ENCODE data around the gene SUMO2.

The SUMO2 gene

GRCh38 chr17:75183999-75184884, 1.5 kb upstream of the SUMO2 start:
- Histone ChIP-seq H3K36me3 (ENCODE audit: control insufficient read depth in 2 of 2, insufficient read depth in 1 of 2, low read length in 2 of 2) (peaks cover 16 to 21% of the 10 kb centered on the region in 2 experiments), H3K9me3 (ENCODE audit: control insufficient read depth, insufficient read depth, low read depth, low read length) (no peaks in the 10 kb centered on the region), H3K4me3 (ENCODE audit: low read depth, low read length) (no peak overlapping the region), H3K27ac (ENCODE audit: extremely low read depth, low read depth, low read length) (no peak overlapping the region; the same call in 1 of the 2 replicates), H3K4me1 (ENCODE audit: control insufficient read depth, insufficient read depth, low read length) (peaks cover 5% of the 10 kb centered on the region; the same call in 1 of the 2 replicates)
- ChIA-PET POLR2A (interaction anchor here (0.6 to 1.9 kb wide), 6 partner anchors 10 to 105 kb away, joined by 3 to 14 read pairs (median 5); partner anchors contain the start of genes JPT1 and SLC25A19), CTCF (interaction anchor here (0.6 to 2.5 kb wide), 10 partner anchors 11 to 241 kb away, joined by 3 to 13 read pairs (median 4); no protein-coding TSS in a partner anchor)
- TF ChIP-seq GLIS1 (tag by site-specific recombination; IDR thresholded peaks at IDR 0.05) (peak; percentile 58), EGR2 (tag by site-specific recombination; IDR thresholded peaks at IDR 0.05; ENCODE audit: low read depth) (peak; percentile 40), ZNF777 (tag by site-specific recombination; IDR thresholded peaks at IDR 0.05; ENCODE audit: borderline replicate concordance) (no peak), ZSCAN5A (tag by site-specific recombination; IDR thresholded peaks at IDR 0.05) (no peak), ZNF350 (tag by site-specific recombination; IDR thresholded peaks at IDR 0.05) (no peak), ZFHX2 (tag by site-specific recombination; conservative IDR thresholded peaks at IDR 0.05) (peak; percentile 58; the same call in 1 of the 2 replicates)

GRCh38 chr17:75182319-75182568, 515 bp downstream of the SUMO2 start:
- ChIA-PET CTCF (no interaction called here), POLR2A (interaction anchor here (0.6 to 1.8 kb wide), 4 partner anchors 10 to 223 kb away, joined by 4 to 14 read pairs (median 5); partner anchors contain the start of genes GRB2 and JPT1)
- H3K27ac ChIP-seq (ENCODE audit: extremely low read depth, low read depth, low read length): peak overlapping the region; percentile 95
- H3K4me3 ChIP-seq (ENCODE audit: low read depth, low read length): peak overlapping the region; percentile 56
- H3K36me3 ChIP-seq (ENCODE audit: control insufficient read depth in 2 of 2, insufficient read depth in 1 of 2, low read length in 2 of 2): peaks cover 36 to 41% of the 10 kb centered on the region in 2 experiments
- no peaks in the 10 kb centered on the region for H3K9me3 ChIP-seq (ENCODE audit: control insufficient read depth, insufficient read depth, low read depth, low read length)
- peaks cover 5% of the 10 kb centered on the region; the same call in 1 of the 2 replicates for H3K4me1 ChIP-seq (ENCODE audit: control insufficient read depth, insufficient read depth, low read length)
- TF ChIP-seq ZNF398 (tag by site-specific recombination; IDR thresholded peaks at IDR 0.05) (no peak), MZF1 (tag by site-specific recombination; IDR thresholded peaks at IDR 0.05; ENCODE audit: borderline replicate concordance) (no peak), YY1 (tag by site-specific recombination; IDR thresholded peaks at IDR 0.05) (no peak), ZNF292 (tag by site-specific recombination; IDR thresholded peaks at IDR 0.05; ENCODE audit: borderline replicate concordance, low read depth) (no peak), PRDM4 (tag by site-specific recombination; IDR thresholded peaks at IDR 0.05) (no peak), RBAK (tag by site-specific recombination; IDR thresholded peaks at IDR 0.05) (no peak), ZNF544 (tag by site-specific recombination; IDR thresholded peaks at IDR 0.05) (no peak), ZNF585B (tag by site-specific recombination; IDR thresholded peaks at IDR 0.05) (no peak), ZNF449 (tag by site-specific recombination; IDR thresholded peaks at IDR 0.05) (peak; percentile 64; the same call in 1 of the 2 replicates), ZBTB8A (tag by site-specific recombination; IDR thresholded peaks at IDR 0.05) (peak; percentile 96), ZFP41 (tag by site-specific recombination; IDR thresholded peaks at IDR 0.05; ENCODE audit: borderline replicate concordance) (no peak), ZNF114 (tag by site-specific recombination; IDR thresholded peaks at IDR 0.05) (no peak), ZBTB20 (tag by site-specific recombination; IDR thresholded peaks at IDR 0.05) (peak; percentile 70), ZNF692 (tag by site-specific recombination; IDR thresholded peaks at IDR 0.05) (no peak), ATF2 (tag by site-specific recombination; IDR thresholded peaks at IDR 0.05; ENCODE audit: low read depth) (no peak), ZNF600 (tag by site-specific recombination; IDR thresholded peaks at IDR 0.05) (no peak), ZNF10 (tag by site-specific recombination; IDR thresholded peaks at IDR 0.05) (no peak), ZNF843 (tag by site-specific recombination; IDR thresholded peaks at IDR 0.05) (no peak)
